T-helper 22 cell (primary cell): Measurements from ENCODE around the gene CAMK1D.

Experiments used
- DNase-seq: peaks from one replicate; pipeline ENCODE4 v3.0.0-alpha.2; 2020; ENCODE audit warnings: low read depth

Gene CAMK1D

GRCh38 chr10:12597176-12597575, 247.8 kb downstream of the CAMK1D start:
- no peak for DNase-seq

- no peak for DNase-seq
These were observed 248.7 kb downstream of the CAMK1D start for GRCh38 chr10:12597788-12598765.

GRCh38 chr10:12600652-12601051, 251.3 kb downstream of the CAMK1D start:
- DNase-seq: no peak

- DNase-seq: no peak
These were observed 253.2 kb downstream of the CAMK1D start for GRCh38 chr10:12602521-12602920.

GRCh38 chr10:12603766-12604470, 254.6 kb downstream of the CAMK1D start:
- no peak for DNase-seq

DNA sequence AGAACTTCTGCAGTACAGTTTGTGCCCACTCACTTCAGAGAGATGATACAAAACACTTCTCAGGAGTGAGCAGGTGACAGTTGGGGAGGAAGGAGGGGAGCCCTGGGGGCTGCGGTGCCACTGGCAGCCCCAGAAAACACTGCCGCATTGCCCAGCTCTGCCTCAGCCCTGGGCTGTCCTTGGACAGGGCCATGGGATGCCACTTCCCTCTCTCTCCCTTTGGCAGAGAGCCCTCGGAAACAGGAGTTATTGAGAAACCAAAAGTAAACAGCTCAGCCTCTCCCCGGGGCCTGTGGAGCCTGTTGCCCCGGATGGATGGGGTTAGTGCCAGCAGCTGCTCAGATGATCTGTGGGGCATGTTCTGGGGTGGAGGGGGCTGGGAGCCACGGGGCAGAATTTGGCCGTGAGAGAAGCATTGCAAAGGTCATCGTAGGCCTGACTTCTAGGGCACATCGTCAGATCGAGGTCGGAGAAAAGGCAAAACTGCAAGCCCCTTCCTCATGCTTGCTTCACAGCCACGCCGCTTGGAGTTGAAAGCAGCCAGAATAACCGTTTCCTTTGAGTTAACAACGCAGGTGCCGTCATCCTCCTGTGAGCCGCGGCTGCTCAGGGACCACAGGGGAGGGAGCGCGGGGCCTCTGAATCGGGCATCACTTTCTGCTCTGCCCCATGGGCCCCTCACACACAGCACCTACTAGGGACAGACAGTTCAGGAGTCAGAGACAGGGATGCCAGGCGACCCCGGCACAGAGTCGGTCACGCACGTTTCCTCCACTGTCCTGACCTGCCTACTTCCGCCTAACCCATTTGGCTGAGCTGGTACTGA, 256.4 kb downstream of the CAMK1D start:
- no peak for DNase-seq

- no peak for DNase-seq
These were observed 257.1 kb downstream of the CAMK1D start for GRCh38 chr10:12606461-12606860.

- DNase-seq: no peak
These were observed 259.4 kb downstream of the CAMK1D start for GRCh38 chr10:12608761-12609160.

DNA sequence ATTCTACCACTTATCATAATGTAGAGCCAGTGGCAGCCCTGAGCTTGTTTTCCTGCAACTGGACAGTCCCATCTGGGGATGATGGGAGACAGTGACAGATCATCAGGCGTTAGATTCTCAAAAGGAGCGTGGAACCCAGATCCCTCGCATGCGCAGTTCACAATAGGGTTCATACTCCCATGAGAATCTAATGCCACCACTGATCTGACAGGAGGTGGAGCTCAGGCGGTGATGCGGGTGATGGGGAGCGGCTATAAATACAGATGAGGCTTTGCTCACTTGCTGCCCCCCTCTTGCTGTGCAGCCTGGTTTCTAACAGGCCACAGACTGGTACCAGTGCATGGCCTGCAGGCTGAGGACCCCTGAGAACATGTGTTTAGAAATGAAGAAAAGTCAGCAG, 260.1 kb downstream of the CAMK1D start:
- DNase-seq: no peak

- no peak for DNase-seq
These were observed 263.8 kb downstream of the CAMK1D start for GRCh38 chr10:12613136-12613535.

- DNase-seq: no peak
These were observed 265.0 kb downstream of the CAMK1D start for GRCh38 chr10:12614177-12614995.

GRCh38 chr10:12615296-12616220, 266.2 kb downstream of the CAMK1D start:
- no peak for DNase-seq

DNA sequence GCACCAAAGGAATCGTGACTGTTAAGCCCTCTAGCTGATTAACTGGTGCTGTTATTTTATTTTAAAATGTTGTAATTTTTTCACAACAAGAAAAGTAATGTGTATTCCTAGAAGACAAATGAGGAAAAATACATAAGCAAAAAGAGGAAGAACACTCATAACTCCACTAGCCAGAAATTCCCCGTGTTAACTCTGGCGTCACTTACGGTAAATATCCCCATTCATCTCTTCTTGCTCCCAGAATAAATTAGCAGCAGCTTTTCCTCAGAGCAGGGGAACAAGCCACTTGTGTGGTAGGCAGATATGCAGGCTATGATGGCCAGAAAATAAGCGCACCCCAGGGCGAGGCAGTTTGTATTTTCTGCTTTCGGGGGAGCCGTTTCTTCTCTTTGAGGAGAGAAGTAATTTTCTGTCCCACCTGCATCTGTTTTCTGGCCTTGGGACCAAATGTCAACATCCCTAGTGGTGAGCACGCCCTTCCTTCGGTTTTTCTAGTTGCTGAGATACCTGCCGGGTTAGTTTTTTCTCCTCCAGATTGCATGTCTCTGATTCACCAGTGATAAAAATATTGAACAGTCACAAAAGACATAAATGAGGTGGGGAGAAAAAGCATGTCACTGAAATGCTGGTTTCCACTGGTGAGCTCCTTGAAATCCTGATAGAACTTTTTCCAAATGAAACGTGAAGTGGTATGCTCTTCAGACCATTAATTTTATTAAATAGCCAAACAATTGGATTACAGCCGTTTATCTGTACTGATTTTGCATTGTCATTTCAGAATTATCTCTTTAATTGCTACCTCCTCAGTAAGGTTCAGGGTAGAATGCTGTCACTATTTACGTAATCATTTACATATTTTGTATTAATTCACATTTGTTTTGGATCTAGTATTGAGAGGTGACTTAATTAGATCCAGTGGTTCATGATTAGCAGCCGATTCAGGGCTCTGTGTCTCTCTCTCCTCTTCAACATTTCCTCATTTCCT, 268.1 kb downstream of the CAMK1D start:
- no peak for DNase-seq

GRCh38 chr10:12622016-12622415, 272.7 kb downstream of the CAMK1D start:
- no peak for DNase-seq

DNA sequence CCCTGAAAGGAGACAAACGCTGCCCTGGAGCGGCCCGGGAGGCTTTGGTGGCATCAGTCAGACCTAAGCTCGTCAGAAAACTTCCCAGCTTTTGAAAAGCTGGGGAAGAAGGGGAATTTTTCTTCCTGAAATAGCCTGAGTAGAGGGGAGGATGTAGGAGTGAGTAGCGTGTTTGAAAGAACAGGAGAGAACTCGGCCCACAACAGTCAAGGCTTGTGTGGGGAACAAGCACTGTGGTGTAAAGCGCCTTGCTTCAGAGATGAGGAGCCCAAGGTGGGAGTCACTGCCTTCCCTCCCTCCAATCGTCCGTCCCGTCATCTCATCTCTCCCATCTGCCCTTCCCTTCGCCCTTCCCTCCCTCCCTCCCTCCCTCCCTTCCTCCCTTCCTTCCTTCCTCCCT, 273.3 kb downstream of the CAMK1D start:
- no peak for DNase-seq

- DNase-seq: no peak
These were observed 276.2 kb downstream of the CAMK1D start for GRCh38 chr10:12625393-12626023.

GRCh38 chr10:12628153-12628552, 278.8 kb downstream of the CAMK1D start:
- no peak for DNase-seq

- no peak for DNase-seq
These were observed 279.8 kb downstream of the CAMK1D start for GRCh38 chr10:12628964-12629766.
